Loucy (cell line): ENCODE data around the gene FAM107B.

ENCODE experiments used
- H2AFZ ChIP-seq: fragments of 200-600 bp; sonication (generic); 2 replicates; pipeline ENCODE4 v1.6.0; 2016; ENCODE audit warnings: antibody characterized with exemption, mild to moderate bottlenecking, low read length, moderate library complexity
- H3F3A ChIP-seq: fragments of 200-600 bp; 2 replicates; pipeline ENCODE4 v1.6.0; 2016; ENCODE audit warnings: antibody characterized with exemption, low read depth, mild to moderate bottlenecking
- H3K27me3 ChIP-seq: fragments of 200-600 bp; sonication (generic); 2 replicates; pipeline ENCODE4 v1.6.1; 2014; ENCODE audit warnings: low read length, mild to moderate bottlenecking; ENCODE audit not compliant: insufficient read depth, poor library complexity, severe bottlenecking
- H3K36me3 ChIP-seq: fragments of 200-600 bp; sonication (generic); 2 replicates; pipeline ENCODE4 v1.6.1; 2016; ENCODE audit warnings: low read length; ENCODE audit not compliant: insufficient read depth
- H3K4me1 ChIP-seq: fragments of 200-600 bp; sonication (generic); 2 replicates; pipeline ENCODE4 v1.5.1; 2014; ENCODE audit warnings: low read length, mild to moderate bottlenecking; ENCODE audit not compliant: insufficient read depth, poor library complexity, severe bottlenecking
- H3K4me2 ChIP-seq: fragments of 200-600 bp; sonication (generic); 2 replicates; pipeline ENCODE4 v1.6.0; 2014; ENCODE audit warnings: antibody characterized with exemption, low read length, low read depth, mild to moderate bottlenecking; ENCODE audit not compliant: poor library complexity, severe bottlenecking
- H3K4me3 ChIP-seq: fragments of 200-600 bp; sonication (generic); 2 replicates; pipeline ENCODE4 v1.5.1; 2014; ENCODE audit warnings: low read length, mild to moderate bottlenecking, mixed read lengths; ENCODE audit not compliant: poor library complexity, severe bottlenecking
- H3K79me2 ChIP-seq: fragments of 200-600 bp; sonication (generic); 2 replicates; pipeline ENCODE4 v1.6.1; 2014; ENCODE audit warnings: low read length; ENCODE audit not compliant: insufficient read depth
- H3K9ac ChIP-seq: fragments of 200-600 bp; sonication (generic); 2 replicates; pipeline ENCODE4 v1.6.0; 2014; ENCODE audit warnings: mild to moderate bottlenecking, low read depth, low read length, moderate library complexity; ENCODE audit not compliant: poor library complexity, severe bottlenecking
- H3K9me2 ChIP-seq: fragments of 200-600 bp; sonication (generic); replicated peaks from 2 replicates; pipeline ENCODE4 v1.6.1; 2016; ENCODE audit warnings: low read depth, low read length, mixed read lengths
- H3K9me3 ChIP-seq: fragments of 200-600 bp; sonication (generic); 2 replicates; pipeline ENCODE4 v1.6.1; 2014; ENCODE audit warnings: mild to moderate bottlenecking, antibody characterized with exemption, low read length, low read depth; ENCODE audit not compliant: insufficient read depth
- H4K20me1 ChIP-seq: fragments of 200-600 bp; sonication (generic); 2 replicates; pipeline ENCODE4 v1.6.0; 2014; ENCODE audit warnings: antibody characterized with exemption, low read length, mild to moderate bottlenecking; ENCODE audit not compliant: insufficient read depth, poor library complexity, severe bottlenecking
- CTCF ChIP-seq: fragments of 200-600 bp; sonication (generic); conservative IDR thresholded peaks from 2 replicates; pipeline ENCODE4 v1.5.1; 2014; ENCODE audit warnings: mild to moderate bottlenecking, antibody characterized with exemption, low read length
- EZH2phosphoT487 ChIP-seq: fragments of 200-600 bp; IDR thresholded peaks from 2 replicates; pipeline ENCODE4 v1.6.1; 2018; ENCODE audit warnings: antibody characterized with exemption, mild to moderate bottlenecking, moderate library complexity, borderline replicate concordance

The FAM107B gene

GRCh38 chr10:14563359-14563940 lies 211.2 kb downstream of the FAM107B start:
- no peaks in the 10 kb centered on the region; the same call in 1 of the 2 replicates for H3F3A ChIP-seq
- peaks cover 8% of the 10 kb centered on the region; the same call in 1 of the 2 replicates for H3K36me3 ChIP-seq
- H3K4me1 ChIP-seq: peaks cover 65% of the 10 kb centered on the region

GRCh38 chr10:14563076-14563336 lies 211.7 kb downstream of the FAM107B start:
- Histone ChIP-seq H3K4me2 (peak overlapping the region; percentile 62), H3K4me1 (peaks cover 66% of the 10 kb centered on the region), H3K9ac (peak overlapping the region; percentile 52), H3K4me3 (no peak overlapping the region), H2AFZ (no peak overlapping the region), H4K20me1 (peaks cover 17% of the 10 kb centered on the region), H3K36me3 (peaks cover 5% of the 10 kb centered on the region; the same call in 1 of the 2 replicates), H3K9me3 (no peaks in the 10 kb centered on the region), H3K27me3 (no peaks in the 10 kb centered on the region), H3F3A (no peaks in the 10 kb centered on the region; the same call in 1 of the 2 replicates), H3K79me2 (peaks cover 44% of the 10 kb centered on the region), H3K9me2 (no peaks in the 10 kb centered on the region)
- no peak for TF ChIP-seq EZH2phosphoT487
- TF ChIP-seq CTCF: no peak

More at GRCh38 chr10:14563359-14563940, 211.2 kb downstream of the FAM107B start:
- TF ChIP-seq EZH2phosphoT487 (no peak), CTCF (no peak)
- Histone ChIP-seq H2AFZ (no peak overlapping the region), H4K20me1 (peaks cover 17% of the 10 kb centered on the region), H3K4me2 (peak overlapping the region; percentile 54), H3K27me3 (no peaks in the 10 kb centered on the region), H3K9ac (peak overlapping the region; percentile 6), H3K79me2 (peaks cover 40% of the 10 kb centered on the region), H3K4me3 (no peak overlapping the region), H3K9me3 (no peaks in the 10 kb centered on the region), H3K9me2 (no peaks in the 10 kb centered on the region)

- H3K36me3 ChIP-seq: peaks cover 3% of the 10 kb centered on the region; the same call in 1 of the 2 replicates
- peak overlapping the region; percentile 52 for H3K9ac ChIP-seq
- H3K9me2 ChIP-seq: no peaks in the 10 kb centered on the region
- H3F3A ChIP-seq: no peaks in the 10 kb centered on the region; the same call in 1 of the 2 replicates
- no peak overlapping the region for H2AFZ ChIP-seq
- H3K4me2 ChIP-seq: peak overlapping the region; percentile 62
- peak overlapping the region; percentile 54 for H3K4me3 ChIP-seq
- H4K20me1 ChIP-seq: peaks cover 17% of the 10 kb centered on the region
- no peaks in the 10 kb centered on the region for H3K9me3 ChIP-seq
- peaks cover 66% of the 10 kb centered on the region for H3K4me1 ChIP-seq
- no peaks in the 10 kb centered on the region for H3K27me3 ChIP-seq
- H3K79me2 ChIP-seq: peaks cover 50% of the 10 kb centered on the region
- TF ChIP-seq EZH2phosphoT487 (no peak), CTCF (no peak)
These were observed 212.2 kb downstream of the FAM107B start for GRCh38 chr10:14562218-14563075.
